ENCODE measurements around the gene SUPV3L1.

SUPV3L1 gene

GRCh38 chr10:69208761-69209160, 28.7 kb downstream of the SUPV3L1 start:
- no peak for DNase-seq

GRCh38 chr10:69209787-69210484, 29.9 kb downstream of the SUPV3L1 start:
- no peak for DNase-seq

- DNase-seq = no peak
Measured at GRCh38 chr10:69211104-69211503, 31.1 kb downstream of the SUPV3L1 start.

- DNase-seq = no peak
Measured at GRCh38 chr10:69211524-69211923, 31.5 kb downstream of the SUPV3L1 start.

GRCh38 chr10:69213591-69214311, 33.7 kb downstream of the SUPV3L1 start:
- no peak for DNase-seq

GRCh38 chr10:69214666-69215131, 34.7 kb downstream of the SUPV3L1 start:
- no peak for DNase-seq

GRCh38 chr10:69215405-69216171, 35.6 kb downstream of the SUPV3L1 start:
- no peak for DNase-seq

- DNase-seq = no peak
Measured at GRCh38 chr10:69216577-69217118, 36.6 kb downstream of the SUPV3L1 start.

GRCh38 chr10:69217119-69217754, 37.2 kb downstream of the SUPV3L1 start:
- no peak for DNase-seq

GRCh38 chr10:69218831-69219230, 38.8 kb downstream of the SUPV3L1 start:
- no peak for DNase-seq

- DNase-seq = no peak
Measured at GRCh38 chr10:69220041-69220451, 40.0 kb downstream of the SUPV3L1 start, which contains the start of gene HKDC1. Gene HKDC1, plus strand, starts transcription at chr10:69220332. Its CDS starts 104 bp downstream, at chr10:69220436.

GRCh38 chr10:69220507-69220906, 40.5 kb downstream of the SUPV3L1 start:
- no peak for DNase-seq

- no peak for DNase-seq
Measured at GRCh38 chr10:69222157-69223027, 42.4 kb downstream of the SUPV3L1 start.

GRCh38 chr10:69223028-69223342, 43.0 kb downstream of the SUPV3L1 start:
- no peak for DNase-seq

- no peak for DNase-seq
Measured at GRCh38 chr10:69224862-69225657, 45.0 kb downstream of the SUPV3L1 start.

- no peak for DNase-seq
Measured at GRCh38 chr10:69225681-69226080, 45.6 kb downstream of the SUPV3L1 start.

GRCh38 chr10:69226919-69227450, 47.0 kb downstream of the SUPV3L1 start:
- DNase-seq = no peak

- no peak for DNase-seq
Measured at GRCh38 chr10:69228151-69228550, 48.1 kb downstream of the SUPV3L1 start.

- no peak for DNase-seq
Measured at GRCh38 chr10:69229616-69229916, 49.5 kb downstream of the SUPV3L1 start.

- no peak for DNase-seq
Measured at GRCh38 chr10:69230128-69230527, 50.1 kb downstream of the SUPV3L1 start.

- no peak for DNase-seq
Measured at GRCh38 chr10:69232252-69232651, 52.2 kb downstream of the SUPV3L1 start.

All from NCI-H1694 treated with DMSO at 0.1 percent for 48 hours (cell line).